AG04450 (cell line): ENCODE results near the gene GMDS. TPM values are rescaled to one million over a fixed set of nuclear protein-coding genes. Genes with fewer than 3 reads are reported as not detected.

Experiments
- CTCF ChIA-PET: fragments of 300-600, 350-600 bp; formaldehyde crosslinking; extraction: SDS; loops from one replicate; lab custom pipeline; 2022; ENCODE audit warnings: antibody characterized with exemption, inconsistent platforms; lab: Charles Lee
- POLR2A ChIA-PET: fragments of 350-600 bp; formaldehyde crosslinking; extraction: SDS; loops from one replicate; lab custom pipeline; 2021; ENCODE audit warnings: antibody characterized with exemption, inconsistent platforms; lab: Yijun Ruan, JAX
- DNase-seq: peaks from one replicate; pipeline ENCODE4 v3.0.0-alpha.2; 2011; ENCODE audit warnings: low read depth, low spot score
- H3K27ac ChIP-seq: one replicate; pipeline ENCODE4 v1.5.1; 2012; ENCODE audit warnings: low read depth, low read length, control low read depth
- H3K27me3 ChIP-seq: one replicate; pipeline ENCODE4 v1.6.0; 2012; ENCODE audit warnings: low read length; ENCODE audit not compliant: control insufficient read depth, insufficient read depth
- H3K4me3 ChIP-seq: 2 replicates; pipeline ENCODE4 v1.5.1; 2011; ENCODE audit warnings: mild to moderate bottlenecking, low read depth, low read length, control low read depth
- H3K9me3 ChIP-seq: 2 replicates; pipeline ENCODE4 v1.5.1; 2012; ENCODE audit warnings: low read length; ENCODE audit not compliant: control insufficient read depth, insufficient read depth
- CTCF ChIP-seq: IDR thresholded peaks from 2 replicates; pipeline ENCODE4 v1.5.1; 2011; ENCODE audit warnings: low read depth, low read length, control low read depth, inconsistent platforms
- polyA plus RNA-seq: library from polyadenylated mRNA; depleted of rRNA; stranded (reverse); fragments of >200 nt; gene quantifications from 2 replicates; pipeline ENCODE4 v1.2.3, GENCODE V29; 2011

GMDS gene
- polyA plus RNA-seq, 1 experiment: 26.4 TPM

GRCh38 chr6:1712451-1712850 is 533.0 kb downstream of the GMDS start:
- ChIA-PET CTCF (interaction anchor here (0.6 to 0.7 kb wide), 2 partner anchors 11 to 212 kb away, joined by 3 read pairs; no protein-coding TSS in a partner anchor), POLR2A (no interaction called here)
- no peak for TF ChIP-seq CTCF
- Histone ChIP-seq H3K27ac (no peak overlapping the region), H3K27me3 (no peaks in the 10 kb centered on the region), H3K9me3 (no peaks in the 10 kb centered on the region; the same call in 1 of the 2 replicates), H3K4me3 (no peak overlapping the region)
- no peak for DNase-seq

- Histone ChIP-seq H3K27ac (no peak overlapping the region), H3K27me3 (no peaks in the 10 kb centered on the region), H3K9me3 (no peaks in the 10 kb centered on the region; the same call in 1 of the 2 replicates), H3K4me3 (no peak overlapping the region)
- ChIA-PET POLR2A (no interaction called here), CTCF (no interaction called here)
- no peak for TF ChIP-seq CTCF
- DNase-seq: no peak
These were observed 534.3 kb downstream of the GMDS start for GRCh38 chr6:1711136-1711535.

GRCh38 chr6:1709234-1709641 is 536.2 kb downstream of the GMDS start:
- Histone ChIP-seq H3K9me3 (no peaks in the 10 kb centered on the region; the same call in 1 of the 2 replicates), H3K4me3 (no peak overlapping the region), H3K27ac (no peak overlapping the region), H3K27me3 (no peaks in the 10 kb centered on the region)
- TF ChIP-seq CTCF: no peak
- DNase-seq: no peak
- POLR2A ChIA-PET: no interaction called here
- CTCF ChIA-PET: interaction anchor here (1.2 kb wide), 1 partner anchor 21 kb away, joined by 3 read pairs; no protein-coding TSS in a partner anchor

- ChIA-PET POLR2A (no interaction called here), CTCF (no interaction called here)
- Histone ChIP-seq H3K9me3 (no peaks in the 10 kb centered on the region; the same call in 1 of the 2 replicates), H3K4me3 (no peak overlapping the region), H3K27ac (no peak overlapping the region), H3K27me3 (no peaks in the 10 kb centered on the region)
- DNase-seq: no peak
- TF ChIP-seq CTCF: no peak
These were observed 536.6 kb downstream of the GMDS start for GRCh38 chr6:1708820-1709219.

GRCh38 chr6:1708122-1708521 is 537.3 kb downstream of the GMDS start:
- no peaks in the 10 kb centered on the region; the same call in 1 of the 2 replicates for H3K9me3 ChIP-seq
- DNase-seq: no peak
- H3K27me3 ChIP-seq: no peaks in the 10 kb centered on the region
- ChIA-PET POLR2A (no interaction called here), CTCF (no interaction called here)
- H3K4me3 ChIP-seq: no peak overlapping the region
- TF ChIP-seq CTCF: no peak
- no peak overlapping the region for H3K27ac ChIP-seq
